Mesothelial cell of epicardium (in vitro differentiated cells): ENCODE measurements around the gene MARK2. TPM values are rescaled to one million over a fixed set of nuclear protein-coding genes. Genes with fewer than 3 reads are reported as not detected.

ENCODE experiments used
- DNase-seq, 2 experiments: peaks; one replicate each; pipeline ENCODE4 v3.0.0; 2021; ENCODE audit warnings: low spot score in 2 of 2; ENCODE audit not compliant: unreplicated experiment in 2 of 2
- H3K27ac Mint-ChIP-seq: 2 replicates; pipeline ENCODE4 v1.8.0; 2021; ENCODE audit warnings: mixed read lengths
- H3K27me3 Mint-ChIP-seq: 2 replicates; pipeline ENCODE4 v1.8.0; 2021; ENCODE audit warnings: low read depth, mixed read lengths
- H3K36me3 Mint-ChIP-seq: 2 replicates; pipeline ENCODE4 v1.8.0; 2021; ENCODE audit warnings: mixed read lengths
- H3K4me1 Mint-ChIP-seq: 2 replicates; pipeline ENCODE4 v1.8.0; 2021; ENCODE audit warnings: mixed read lengths
- H3K4me3 Mint-ChIP-seq: 2 replicates; pipeline ENCODE4 v1.8.0; 2021; ENCODE audit warnings: mild to moderate bottlenecking, moderate library complexity, mixed read lengths
- H3K9me3 Mint-ChIP-seq: 2 replicates; pipeline ENCODE4 v1.8.0; 2021; ENCODE audit warnings: mixed read lengths
- total RNA-seq: library from RNA; stranded (reverse); gene quantifications from 3 replicates; pipeline ENCODE4 v1.2.1, GENCODE V29; 2021
- TF ChIP-seq, protein P1 (sequence below): fragments of 200-600 bp; sonication (generic); IDR thresholded peaks from one replicate; pipeline ENCODE4 v1.5.0; 2021; ENCODE audit warnings: antibody characterized with exemption; ENCODE audit not compliant: unreplicated experiment

Gene MARK2
- total RNA-seq, 1 donor from 2014 or later = 48.8 TPM

DNA sequence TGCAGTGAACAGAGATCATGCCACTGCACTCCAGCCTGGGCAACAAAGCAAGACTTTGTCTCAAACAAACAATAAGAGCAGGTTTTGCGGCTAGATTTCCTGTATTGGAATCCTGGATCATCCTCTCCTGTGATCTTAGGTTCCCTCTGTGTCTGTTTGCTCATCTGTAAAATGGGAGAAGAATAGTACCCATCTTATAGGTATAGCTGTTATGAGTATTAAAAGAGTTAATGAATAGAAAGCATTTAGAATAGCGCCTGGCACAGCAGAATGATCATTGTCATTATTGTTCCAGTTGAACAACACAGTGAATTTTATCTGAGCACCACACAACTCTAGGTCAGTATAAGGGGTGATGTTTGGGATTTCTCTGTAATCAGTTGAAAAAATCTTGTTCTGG is 10.8 kb downstream of the MARK2 start:
- TF ChIP-seq, protein P1, sequence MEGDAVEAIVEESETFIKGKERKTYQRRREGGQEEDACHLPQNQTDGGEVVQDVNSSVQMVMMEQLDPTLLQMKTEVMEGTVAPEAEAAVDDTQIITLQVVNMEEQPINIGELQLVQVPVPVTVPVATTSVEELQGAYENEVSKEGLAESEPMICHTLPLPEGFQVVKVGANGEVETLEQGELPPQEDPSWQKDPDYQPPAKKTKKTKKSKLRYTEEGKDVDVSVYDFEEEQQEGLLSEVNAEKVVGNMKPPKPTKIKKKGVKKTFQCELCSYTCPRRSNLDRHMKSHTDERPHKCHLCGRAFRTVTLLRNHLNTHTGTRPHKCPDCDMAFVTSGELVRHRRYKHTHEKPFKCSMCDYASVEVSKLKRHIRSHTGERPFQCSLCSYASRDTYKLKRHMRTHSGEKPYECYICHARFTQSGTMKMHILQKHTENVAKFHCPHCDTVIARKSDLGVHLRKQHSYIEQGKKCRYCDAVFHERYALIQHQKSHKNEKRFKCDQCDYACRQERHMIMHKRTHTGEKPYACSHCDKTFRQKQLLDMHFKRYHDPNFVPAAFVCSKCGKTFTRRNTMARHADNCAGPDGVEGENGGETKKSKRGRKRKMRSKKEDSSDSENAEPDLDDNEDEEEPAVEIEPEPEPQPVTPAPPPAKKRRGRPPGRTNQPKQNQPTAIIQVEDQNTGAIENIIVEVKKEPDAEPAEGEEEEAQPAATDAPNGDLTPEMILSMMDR = no peak
- Mint-ChIP-seq H3K4me1 (peaks cover 49% of the 10 kb centered on the region), H3K27me3 (no peaks in the 10 kb centered on the region), H3K4me3 (no peak overlapping the region), H3K36me3 (peaks cover 6% of the 10 kb centered on the region), H3K9me3 (no peaks in the 10 kb centered on the region), H3K27ac (peak overlapping the region; percentile 83)
- no peak for DNase-seq

DNA sequence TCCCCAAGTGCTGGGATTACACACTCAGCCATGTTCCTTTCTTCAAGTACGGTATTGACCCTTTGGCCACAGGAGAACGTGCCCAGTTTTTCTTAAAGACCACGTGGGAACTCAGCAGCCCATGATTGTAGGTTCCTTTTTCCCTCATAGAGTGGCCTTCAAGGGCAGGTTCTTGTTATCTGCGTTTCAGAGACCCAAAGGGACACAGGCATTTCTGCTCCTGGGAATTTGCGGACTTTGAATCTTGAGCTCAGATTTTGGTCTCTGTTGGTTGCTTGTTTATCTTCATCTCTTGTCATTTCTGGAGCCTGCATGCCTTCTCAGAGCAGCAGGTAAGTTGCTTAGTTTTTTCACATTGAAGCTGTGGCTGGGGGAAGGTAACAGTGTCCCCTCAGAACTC is 12.0 kb downstream of the MARK2 start:
- H3K4me3 Mint-ChIP-seq = no peak overlapping the region
- H3K27ac Mint-ChIP-seq = peak overlapping the region; percentile 90
- no peak for DNase-seq
- peaks cover 5% of the 10 kb centered on the region for H3K9me3 Mint-ChIP-seq
- TF ChIP-seq, protein P1 = no peak
- peaks cover 37% of the 10 kb centered on the region for H3K4me1 Mint-ChIP-seq
- H3K27me3 Mint-ChIP-seq = no peaks in the 10 kb centered on the region
- H3K36me3 Mint-ChIP-seq = peaks cover 14% of the 10 kb centered on the region

DNA sequence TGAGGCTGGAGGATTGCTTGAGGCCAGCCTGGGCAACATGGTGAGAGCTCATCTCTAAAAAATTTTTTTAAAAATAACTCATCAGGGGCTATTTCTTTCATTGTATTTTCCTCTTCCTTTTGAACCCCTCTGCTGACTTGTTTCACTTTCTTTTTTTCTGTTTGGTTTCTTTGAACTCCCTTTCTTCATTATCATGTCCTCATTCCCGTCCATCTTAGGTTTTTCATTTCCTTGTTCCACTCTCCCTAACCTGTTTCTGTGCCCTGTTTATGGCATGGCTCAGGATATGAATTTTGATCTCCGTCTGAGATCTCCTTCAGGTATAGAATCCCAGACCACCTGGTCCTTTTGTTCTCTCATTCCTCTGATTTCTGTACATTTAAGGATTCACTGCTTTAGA is 12.5 kb downstream of the MARK2 start:
- no peak for DNase-seq
- Mint-ChIP-seq H3K27ac (peak overlapping the region; percentile 90), H3K9me3 (peaks cover 5% of the 10 kb centered on the region), H3K4me3 (no peak overlapping the region), H3K4me1 (peaks cover 35% of the 10 kb centered on the region), H3K27me3 (no peaks in the 10 kb centered on the region), H3K36me3 (peaks cover 14% of the 10 kb centered on the region)
- TF ChIP-seq, protein P1 = no peak

DNA sequence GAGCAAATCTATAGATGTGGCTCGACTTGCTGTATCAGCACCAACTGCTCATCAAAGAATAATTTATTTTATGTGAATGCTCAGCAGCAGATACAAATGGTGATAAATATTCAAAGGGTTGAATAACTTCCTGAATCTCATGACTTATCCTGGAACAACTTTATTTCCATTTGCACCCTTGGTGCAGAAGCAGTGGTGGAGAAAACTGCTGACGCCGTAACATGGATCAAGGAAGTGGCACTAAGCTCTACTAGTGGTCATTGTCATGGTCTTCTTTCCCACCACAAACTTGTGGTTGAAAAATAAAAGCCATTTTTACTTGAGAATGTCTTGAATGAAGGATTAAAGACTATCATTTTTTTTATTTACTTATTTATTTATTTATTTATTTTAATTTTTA is 14.6 kb downstream of the MARK2 start:
- no peak overlapping the region for H3K4me3 Mint-ChIP-seq
- H3K9me3 Mint-ChIP-seq = peaks cover 5% of the 10 kb centered on the region
- H3K27me3 Mint-ChIP-seq = no peaks in the 10 kb centered on the region
- H3K4me1 Mint-ChIP-seq = peaks cover 20% of the 10 kb centered on the region
- H3K27ac Mint-ChIP-seq = no peak overlapping the region
- TF ChIP-seq, protein P1 = no peak
- H3K36me3 Mint-ChIP-seq = peaks cover 14% of the 10 kb centered on the region
- no peak for DNase-seq

DNA sequence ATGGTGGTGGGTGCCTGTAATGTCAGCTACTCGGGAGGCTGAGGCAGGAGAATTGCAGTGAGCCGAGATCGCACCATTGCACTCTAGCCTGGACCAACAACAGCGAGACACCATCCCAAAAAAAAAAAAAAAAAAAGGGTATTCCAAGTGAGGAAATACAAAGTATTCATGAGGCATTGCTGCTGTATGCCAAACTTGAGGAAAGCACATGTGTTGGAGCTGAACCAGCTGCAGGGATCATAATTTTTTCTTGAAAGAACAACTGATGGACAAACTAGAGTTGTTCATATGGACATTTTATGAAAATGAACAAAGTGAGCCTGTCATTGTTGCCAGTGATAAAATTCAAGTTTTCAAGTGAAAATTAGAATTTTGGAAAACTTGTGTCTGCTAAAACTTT is 15.8 kb downstream of the MARK2 start:
- no peak overlapping the region for H3K27ac Mint-ChIP-seq
- TF ChIP-seq, protein P1 = no peak
- H3K36me3 Mint-ChIP-seq = peaks cover 14% of the 10 kb centered on the region
- no peak for DNase-seq
- peaks cover 20% of the 10 kb centered on the region for H3K4me1 Mint-ChIP-seq
- no peak overlapping the region for H3K4me3 Mint-ChIP-seq
- peaks cover 5% of the 10 kb centered on the region for H3K9me3 Mint-ChIP-seq
- no peaks in the 10 kb centered on the region for H3K27me3 Mint-ChIP-seq

DNA sequence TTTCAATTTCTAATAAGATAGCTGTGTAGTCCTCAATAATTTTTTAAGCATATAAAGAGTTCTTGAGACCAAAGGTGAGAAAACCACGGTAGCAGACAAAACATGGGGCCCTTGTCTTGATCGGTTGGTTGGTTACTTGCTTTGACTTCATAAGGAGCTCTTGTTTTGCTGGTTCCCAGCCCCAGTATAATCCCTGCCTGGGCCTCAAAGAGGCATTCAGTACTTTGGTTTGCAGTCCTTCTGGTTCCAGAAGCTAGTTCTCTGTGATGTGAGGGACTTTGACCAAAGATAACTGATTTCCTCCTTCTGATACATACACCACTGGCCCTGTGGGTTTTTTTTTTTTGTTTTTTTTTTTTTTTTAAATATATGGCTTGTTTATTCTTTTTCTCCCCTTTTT is 17.1 kb downstream of the MARK2 start:
- H3K4me3 Mint-ChIP-seq = no peak overlapping the region
- peaks cover 14% of the 10 kb centered on the region for H3K36me3 Mint-ChIP-seq
- no peak for DNase-seq
- no peak overlapping the region for H3K27ac Mint-ChIP-seq
- H3K9me3 Mint-ChIP-seq = peaks cover 5% of the 10 kb centered on the region
- peaks cover 16% of the 10 kb centered on the region for H3K4me1 Mint-ChIP-seq
- TF ChIP-seq, protein P1 = no peak
- no peaks in the 10 kb centered on the region for H3K27me3 Mint-ChIP-seq
